GM18511 (cell line): ENCODE results near the gene FAM131B.
A peak's percentile ranks its signal among the peaks of the same experiment; 100 is the strongest.

Source experiments
- ATAC-seq: cut with Tn5 transposase; IDR thresholded peaks from one replicate; pipeline ENCODE4 v1.9.1; 2021; ENCODE audit warnings: mild to moderate bottlenecking, moderate library complexity; ENCODE audit not compliant: unreplicated experiment

Gene FAM131B

GRCh38 chr7:143360788-143361551 is 1.5 kb downstream of the FAM131B start:
- no peak for ATAC-seq

GRCh38 chr7:143359771-143360353 is 2.7 kb downstream of the FAM131B start:
- no peak for ATAC-seq

- ATAC-seq, result no peak
Observed at GRCh38 chr7:143358626-143359025, 3.9 kb downstream of the FAM131B start.

- ATAC-seq, result no peak
Observed at GRCh38 chr7:143356414-143357050, 6.0 kb downstream of the FAM131B start.

- no peak for ATAC-seq
Observed at GRCh38 chr7:143355450-143356385, 6.8 kb downstream of the FAM131B start.

GRCh38 chr7:143354965-143355364 is 7.5 kb downstream of the FAM131B start:
- no peak for ATAC-seq

GRCh38 chr7:143354376-143354775 is 8.1 kb downstream of the FAM131B start:
- no peak for ATAC-seq

GRCh38 chr7:143352531-143353002 is 9.9 kb downstream of the FAM131B start:
- no peak for ATAC-seq

- no peak for ATAC-seq
Observed at GRCh38 chr7:143351574-143351973, 10.9 kb downstream of the FAM131B start.

- no peak for ATAC-seq
Observed at GRCh38 chr7:143351060-143351459, 11.5 kb downstream of the FAM131B start.

- ATAC-seq, result no peak
Observed at GRCh38 chr7:143347950-143348349, 14.6 kb downstream of the FAM131B start.

GRCh38 chr7:143346018-143346417 is 16.5 kb downstream of the FAM131B start:
- no peak for ATAC-seq

- peak; percentile 83 for ATAC-seq
Observed at GRCh38 chr7:143345428-143345900, 17.0 kb downstream of the FAM131B start.

- ATAC-seq, result no peak
Observed at GRCh38 chr7:143343596-143343995, 18.9 kb downstream of the FAM131B start.

- ATAC-seq, result no peak
Observed at GRCh38 chr7:143341842-143342241, 20.7 kb downstream of the FAM131B start.

GRCh38 chr7:143337216-143337615 is 25.3 kb downstream of the FAM131B start:
- ATAC-seq, result no peak

- no peak for ATAC-seq
Observed at GRCh38 chr7:143334244-143334643, 28.3 kb downstream of the FAM131B start.

GRCh38 chr7:143331179-143331801 is 31.2 kb downstream of the FAM131B start:
- no peak for ATAC-seq

GRCh38 chr7:143329471-143330170 is 32.9 kb downstream of the FAM131B start:
- ATAC-seq, result no peak

GRCh38 chr7:143327903-143328302 is 34.6 kb downstream of the FAM131B start:
- peak; percentile 66 for ATAC-seq
